ENCODE results near the gene DIRAS1.

Gene DIRAS1

DNA sequence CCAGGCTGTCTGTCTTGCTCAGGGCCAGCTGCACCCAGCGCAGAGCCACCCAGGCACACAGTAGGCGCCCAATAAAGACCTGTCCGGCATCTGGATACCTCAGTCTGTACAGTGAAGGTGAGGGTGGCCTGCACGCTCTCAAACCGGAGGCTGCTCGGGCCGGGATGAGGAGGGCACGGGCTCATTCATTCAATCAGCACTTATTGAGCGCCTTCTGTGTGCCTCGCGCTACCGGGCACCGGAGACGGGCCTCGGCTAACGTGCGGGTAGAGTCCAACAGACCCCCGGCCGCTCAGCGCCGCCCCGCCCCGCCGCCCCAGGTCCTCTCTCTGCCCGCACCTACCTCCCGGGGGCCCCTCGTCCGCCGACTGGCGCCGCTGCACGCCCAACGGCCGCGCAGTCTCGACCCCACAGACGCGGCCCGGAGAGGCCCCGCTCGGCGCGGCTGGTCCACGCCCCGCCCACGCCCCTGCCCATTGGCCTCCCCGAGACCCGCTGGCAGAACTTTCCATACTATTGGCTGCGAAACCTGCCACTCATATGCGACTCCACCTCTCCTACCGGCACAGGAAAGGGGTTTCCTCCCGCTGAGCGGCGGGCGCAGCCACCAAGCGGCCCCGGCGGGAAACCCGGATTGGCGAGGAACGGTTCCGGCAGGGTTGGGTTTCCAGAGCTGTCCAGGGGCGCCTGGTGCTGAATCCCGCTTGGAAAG is 18.6 kb upstream of the DIRAS1 start, which contains the start of gene SLC39A3:
Gene SLC39A3 (minus strand): TSS at position 416 of the 712 bp plus-strand sequence. CDS start 2,760 bp downstream, outside the sequence.
- peak within 1 kb of the TSS; percentile 69 for H3K4me3 ChIP-seq (ENCODE audit: low read depth, low read length)
- TF ChIP-seq, protein P1, sequence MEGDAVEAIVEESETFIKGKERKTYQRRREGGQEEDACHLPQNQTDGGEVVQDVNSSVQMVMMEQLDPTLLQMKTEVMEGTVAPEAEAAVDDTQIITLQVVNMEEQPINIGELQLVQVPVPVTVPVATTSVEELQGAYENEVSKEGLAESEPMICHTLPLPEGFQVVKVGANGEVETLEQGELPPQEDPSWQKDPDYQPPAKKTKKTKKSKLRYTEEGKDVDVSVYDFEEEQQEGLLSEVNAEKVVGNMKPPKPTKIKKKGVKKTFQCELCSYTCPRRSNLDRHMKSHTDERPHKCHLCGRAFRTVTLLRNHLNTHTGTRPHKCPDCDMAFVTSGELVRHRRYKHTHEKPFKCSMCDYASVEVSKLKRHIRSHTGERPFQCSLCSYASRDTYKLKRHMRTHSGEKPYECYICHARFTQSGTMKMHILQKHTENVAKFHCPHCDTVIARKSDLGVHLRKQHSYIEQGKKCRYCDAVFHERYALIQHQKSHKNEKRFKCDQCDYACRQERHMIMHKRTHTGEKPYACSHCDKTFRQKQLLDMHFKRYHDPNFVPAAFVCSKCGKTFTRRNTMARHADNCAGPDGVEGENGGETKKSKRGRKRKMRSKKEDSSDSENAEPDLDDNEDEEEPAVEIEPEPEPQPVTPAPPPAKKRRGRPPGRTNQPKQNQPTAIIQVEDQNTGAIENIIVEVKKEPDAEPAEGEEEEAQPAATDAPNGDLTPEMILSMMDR (IDR thresholded peaks at IDR 0.05; ENCODE audit: low read depth, low read length): no peak

DNA sequence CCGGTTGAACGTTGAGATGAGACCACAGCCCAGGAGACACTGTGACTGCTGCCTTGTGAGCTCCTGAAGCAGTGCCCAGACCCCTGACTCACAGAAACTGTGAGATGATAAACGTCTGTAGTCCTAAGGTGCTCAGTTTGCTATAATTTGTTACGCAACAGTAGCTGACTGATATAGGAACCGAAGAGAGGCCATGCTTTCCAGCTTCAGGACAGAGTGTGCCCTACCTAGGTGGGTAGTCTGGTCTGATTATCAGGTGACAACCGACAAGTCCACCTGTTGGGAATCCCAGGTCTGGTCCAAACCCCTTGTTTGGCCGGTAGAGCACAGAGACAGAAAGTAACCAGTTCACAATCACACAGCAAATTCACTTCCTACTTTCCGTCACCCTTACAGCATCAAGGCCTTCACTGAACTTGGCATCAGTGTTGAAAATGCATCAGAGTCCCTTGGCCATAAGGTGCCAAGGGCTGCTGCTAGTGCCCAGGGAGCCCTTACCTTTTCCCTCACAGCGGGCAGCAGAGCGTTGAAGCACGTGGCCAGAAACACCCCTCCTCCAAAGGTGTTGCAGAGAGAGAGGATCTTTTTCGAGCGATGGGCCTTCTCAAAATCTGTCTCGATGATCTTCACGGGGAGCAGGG is 15.5 kb upstream of the DIRAS1 start:
- TF ChIP-seq, protein P1 (IDR thresholded peaks at IDR 0.05; ENCODE audit: low read depth, low read length): no peak
- no peak overlapping the region for H3K4me3 ChIP-seq (ENCODE audit: low read depth, low read length)

DNA sequence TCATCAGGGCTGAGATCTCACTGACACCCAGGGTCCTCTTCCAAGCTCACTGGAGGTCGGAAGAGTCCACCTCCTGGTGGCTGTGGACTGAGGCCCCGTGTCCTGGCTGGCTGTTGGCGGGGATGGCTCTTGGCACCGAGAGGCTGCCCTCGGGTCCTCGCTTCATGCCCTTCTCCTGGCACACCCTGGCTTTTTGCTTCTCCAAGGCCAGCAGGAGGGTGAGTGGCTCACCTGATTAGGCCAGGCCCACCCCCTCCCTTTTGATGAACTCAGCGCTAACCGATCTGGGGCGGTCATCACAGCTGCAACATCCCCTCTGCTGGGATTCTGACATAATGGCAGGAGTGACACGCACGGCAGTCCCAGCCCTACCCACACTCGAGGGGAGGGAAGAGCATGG is 14.2 kb upstream of the DIRAS1 start:
- TF ChIP-seq, protein P1 (IDR thresholded peaks at IDR 0.05; ENCODE audit: low read depth, low read length): no peak
- no peak overlapping the region for H3K4me3 ChIP-seq (ENCODE audit: low read depth, low read length)

DNA sequence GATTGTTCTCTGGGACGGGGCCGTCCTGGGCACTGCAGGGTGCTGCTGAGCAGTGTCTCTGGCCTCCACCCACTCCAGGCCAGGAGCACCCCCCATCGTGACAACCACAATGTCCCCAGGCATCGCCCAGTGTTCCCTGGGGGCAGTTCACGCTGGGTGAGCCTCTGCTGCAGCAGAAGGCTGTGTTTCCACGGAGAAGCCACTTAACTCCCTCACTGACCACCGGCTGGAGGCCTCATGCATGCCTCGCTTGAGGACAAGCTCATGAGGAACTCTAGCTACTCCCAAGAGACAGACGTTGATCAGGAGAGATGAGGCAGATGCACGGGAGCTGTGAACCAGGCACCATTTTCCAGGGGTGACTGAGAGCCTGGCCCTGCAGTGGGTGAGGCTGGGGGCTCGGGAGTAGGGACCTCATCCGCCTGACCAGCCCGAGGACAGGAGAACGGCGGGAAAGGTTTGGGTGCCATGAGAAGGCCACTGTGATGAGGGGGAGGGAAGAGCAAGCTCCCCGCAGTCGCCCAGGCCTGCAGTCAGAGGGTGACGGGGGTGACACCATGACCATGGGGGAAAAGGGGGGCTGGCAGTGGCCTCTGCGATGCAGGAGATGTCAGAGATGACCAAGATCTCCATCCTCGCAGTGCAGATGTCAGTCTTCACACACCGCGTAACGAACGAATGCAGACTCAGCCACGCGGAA is 13.6 kb upstream of the DIRAS1 start:
- TF ChIP-seq, protein P1 (IDR thresholded peaks at IDR 0.05; ENCODE audit: low read depth, low read length): no peak

DNA sequence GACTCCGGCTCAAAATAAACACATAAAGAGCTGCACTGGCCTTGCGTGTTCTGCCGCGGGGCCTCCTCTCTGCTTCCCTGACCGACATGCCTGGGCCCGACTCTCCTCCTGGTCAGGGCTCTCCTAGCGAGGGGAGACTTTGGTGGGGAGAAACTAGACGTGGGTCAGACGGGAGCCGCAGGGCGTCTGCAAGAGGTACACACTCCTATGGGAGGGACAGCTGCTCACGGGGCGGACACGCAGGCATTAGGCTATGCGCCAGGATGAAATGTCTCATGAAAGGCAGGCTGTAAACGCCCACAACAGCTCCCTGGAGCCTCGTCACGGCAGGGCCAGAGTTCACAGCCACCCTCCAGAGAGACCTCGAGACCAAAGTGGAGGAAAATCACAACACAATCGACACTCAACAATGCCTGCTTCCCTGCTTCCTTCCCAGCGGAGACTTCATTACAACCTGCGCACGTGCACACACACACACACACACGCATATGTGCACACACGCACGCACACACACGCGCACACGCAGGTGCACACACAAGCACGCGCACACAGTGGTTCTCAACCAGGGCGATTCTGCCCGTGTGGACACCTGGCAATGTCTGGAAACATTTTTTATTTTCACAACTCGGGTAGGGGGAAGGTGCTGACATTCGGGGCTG is 12.9 kb upstream of the DIRAS1 start:
- H3K4me3 ChIP-seq (ENCODE audit: low read depth, low read length): no peak overlapping the region
- TF ChIP-seq, protein P1 (IDR thresholded peaks at IDR 0.05; ENCODE audit: low read depth, low read length): no peak

More for the DNA sequence above, 13.6 kb upstream of the DIRAS1 start:
- H3K4me3 ChIP-seq (ENCODE audit: low read depth, low read length): no peak overlapping the region

DNA sequence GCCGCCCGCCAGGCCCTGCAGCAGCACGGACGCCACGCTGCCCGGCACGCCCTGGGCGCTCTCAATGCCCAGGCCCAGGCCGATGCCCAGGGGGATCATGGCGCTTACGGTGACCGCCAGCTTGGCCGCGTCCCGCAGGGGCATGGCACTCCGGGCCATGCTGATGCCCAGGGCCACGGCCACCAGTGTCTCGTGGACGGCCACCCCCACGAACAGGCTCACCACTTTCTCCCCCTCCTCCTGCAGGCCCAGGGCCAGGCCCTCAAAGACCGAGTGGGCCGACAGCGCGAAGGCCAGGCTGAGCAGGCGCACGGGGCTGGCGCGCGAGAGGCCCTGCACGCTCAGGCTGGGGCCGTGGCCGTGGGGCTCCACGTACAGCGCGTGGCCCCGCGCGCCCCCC is 11.7 kb upstream of the DIRAS1 start:
- no peak overlapping the region for H3K4me3 ChIP-seq (ENCODE audit: low read depth, low read length)
- TF ChIP-seq, protein P1 (IDR thresholded peaks at IDR 0.05; ENCODE audit: low read depth, low read length): no peak
